ENCODE results near the gene CD81.

Gene CD81

GRCh38 chr11:2393941-2394817 is 17.1 kb downstream of the CD81 start:
- H3K36me3 Mint-ChIP-seq: peaks cover 7 to 27% of the 10 kb centered on the region in 2 donors
- peak overlapping the region; percentile 89 for H3K27ac Mint-ChIP-seq
- no peaks in the 10 kb centered on the region for H3K27me3 Mint-ChIP-seq
- H3K9me3 Mint-ChIP-seq: no peaks in the 10 kb centered on the region
- DNase-seq (no peak), ATAC-seq (replicated peaks) (peak; percentile 55 to 56)
- H3K4me1 Mint-ChIP-seq: peaks cover 50 to 76% of the 10 kb centered on the region in 2 donors
- peak overlapping the region; percentile 41 to 44 for H3K4me3 Mint-ChIP-seq

- peak overlapping the region; percentile 89 for H3K27ac Mint-ChIP-seq
- ATAC-seq (replicated peaks) (no peak), DNase-seq (no peak)
- H3K9me3 Mint-ChIP-seq: no peaks in the 10 kb centered on the region
- H3K36me3 Mint-ChIP-seq: peaks cover 7 to 27% of the 10 kb centered on the region in 2 donors
- H3K4me1 Mint-ChIP-seq: peaks cover 45 to 76% of the 10 kb centered on the region in 2 donors
- peak overlapping the region; percentile 39 to 41 for H3K4me3 Mint-ChIP-seq
- H3K27me3 Mint-ChIP-seq: no peaks in the 10 kb centered on the region
Measured at GRCh38 chr11:2394818-2395105, 17.7 kb downstream of the CD81 start.

- H3K4me3 Mint-ChIP-seq: no peak overlapping the region
- H3K27ac Mint-ChIP-seq: peak overlapping the region; percentile 89
- ATAC-seq (replicated peaks) (no peak), DNase-seq (no peak)
- H3K4me1 Mint-ChIP-seq: peaks cover 40 to 76% of the 10 kb centered on the region in 2 donors
- no peaks in the 10 kb centered on the region for H3K27me3 Mint-ChIP-seq
- peaks cover 7 to 26% of the 10 kb centered on the region in 2 donors for H3K36me3 Mint-ChIP-seq
- no peaks in the 10 kb centered on the region for H3K9me3 Mint-ChIP-seq
Measured at GRCh38 chr11:2395211-2395730, 18.2 kb downstream of the CD81 start.

- H3K36me3 Mint-ChIP-seq: peaks cover 9 to 20% of the 10 kb centered on the region in 2 donors
- peaks cover 36 to 76% of the 10 kb centered on the region in 2 donors for H3K4me1 Mint-ChIP-seq
- H3K27me3 Mint-ChIP-seq: no peaks in the 10 kb centered on the region
- H3K9me3 Mint-ChIP-seq: no peaks in the 10 kb centered on the region
- no peak overlapping the region for H3K27ac Mint-ChIP-seq
- H3K4me3 Mint-ChIP-seq: no peak overlapping the region
- ATAC-seq (replicated peaks) (no peak), DNase-seq (no peak)
Measured at GRCh38 chr11:2395856-2396255, 18.7 kb downstream of the CD81 start.

- Mint-ChIP-seq H3K4me1 (peaks cover 36 to 74% of the 10 kb centered on the region in 2 donors), H3K4me3 (no peak overlapping the region), H3K27ac (peak overlapping the region; percentile 25), H3K9me3 (no peaks in the 10 kb centered on the region), H3K27me3 (no peaks in the 10 kb centered on the region), H3K36me3 (peaks cover 9 to 19% of the 10 kb centered on the region in 2 donors)
- ATAC-seq (replicated peaks): no peak
- DNase-seq: no peak
Measured at GRCh38 chr11:2396471-2396870, 19.4 kb downstream of the CD81 start.

- peaks cover 33 to 74% of the 10 kb centered on the region in 2 donors for H3K4me1 Mint-ChIP-seq
- no peak overlapping the region for H3K4me3 Mint-ChIP-seq
- no peak for ATAC-seq (replicated peaks)
- peak overlapping the region; percentile 72 for H3K27ac Mint-ChIP-seq
- no peak for DNase-seq
- no peaks in the 10 kb centered on the region for H3K9me3 Mint-ChIP-seq
- no peaks in the 10 kb centered on the region for H3K27me3 Mint-ChIP-seq
- H3K36me3 Mint-ChIP-seq: peaks cover 9 to 19% of the 10 kb centered on the region in 2 donors
Measured at GRCh38 chr11:2397005-2397404, 19.9 kb downstream of the CD81 start.

- Mint-ChIP-seq H3K36me3 (peaks cover 12 to 31% of the 10 kb centered on the region in 2 donors), H3K4me1 (peaks cover 28 to 67% of the 10 kb centered on the region in 2 donors), H3K27me3 (no peaks in the 10 kb centered on the region), H3K27ac (peak overlapping the region; percentile 98), H3K4me3 (peak overlapping the region; percentile 96), H3K9me3 (no peaks in the 10 kb centered on the region)
- DNase-seq (no peak), ATAC-seq (replicated peaks) (no peak)
Measured at GRCh38 chr11:2398664-2399355, 21.7 kb downstream of the CD81 start.

- no peaks in the 10 kb centered on the region for H3K27me3 Mint-ChIP-seq
- peak overlapping the region; percentile 96 for H3K4me3 Mint-ChIP-seq
- DNase-seq (no peak), ATAC-seq (replicated peaks) (no peak)
- H3K36me3 Mint-ChIP-seq: peaks cover 17 to 33% of the 10 kb centered on the region in 2 donors
- no peaks in the 10 kb centered on the region for H3K9me3 Mint-ChIP-seq
- peak overlapping the region; percentile 98 for H3K27ac Mint-ChIP-seq
- H3K4me1 Mint-ChIP-seq: peaks cover 23 to 59% of the 10 kb centered on the region in 2 donors
Measured at GRCh38 chr11:2399488-2400068, 22.5 kb downstream of the CD81 start.

- H3K27me3 Mint-ChIP-seq: no peaks in the 10 kb centered on the region
- H3K4me3 Mint-ChIP-seq: peak within 1 kb of the TSS; percentile 96
- no peaks in the 10 kb centered on the region for H3K9me3 Mint-ChIP-seq
- peaks cover 19 to 54% of the 10 kb centered on the region in 2 donors for H3K4me1 Mint-ChIP-seq
- peak; percentile 89 for ATAC-seq (replicated peaks)
- DNase-seq: peak; percentile 100
- peaks cover 17 to 32% of the 10 kb centered on the region in 2 donors for H3K36me3 Mint-ChIP-seq
- peak within 1 kb of the TSS; percentile 98 for H3K27ac Mint-ChIP-seq
Measured at GRCh38 chr11:2400069-2400761, 23.1 kb downstream of the CD81 start, which contains the start of gene TSSC4. Gene TSSC4 (plus strand): TSS chr11:2400750. CDS start chr11:2402634, 1,884 bp downstream.

GRCh38 chr11:2400762-2401435 is 23.8 kb downstream of the CD81 start:
- H3K9me3 Mint-ChIP-seq: no peaks in the 10 kb centered on the region
- peak overlapping the region; percentile 98 for H3K27ac Mint-ChIP-seq
- ATAC-seq (replicated peaks) (no peak), DNase-seq (no peak)
- no peaks in the 10 kb centered on the region for H3K27me3 Mint-ChIP-seq
- H3K4me3 Mint-ChIP-seq: peak overlapping the region; percentile 96
- H3K4me1 Mint-ChIP-seq: peaks cover 22 to 54% of the 10 kb centered on the region in 2 donors
- H3K36me3 Mint-ChIP-seq: peaks cover 21 to 35% of the 10 kb centered on the region in 2 donors

GRCh38 chr11:2401436-2401984 is 24.4 kb downstream of the CD81 start:
- Mint-ChIP-seq H3K27ac (peak overlapping the region; percentile 98), H3K4me3 (peak overlapping the region; percentile 96), H3K9me3 (no peaks in the 10 kb centered on the region), H3K4me1 (peaks cover 22 to 54% of the 10 kb centered on the region in 2 donors), H3K27me3 (no peaks in the 10 kb centered on the region), H3K36me3 (peaks cover 21 to 35% of the 10 kb centered on the region in 2 donors)
- DNase-seq: no peak
- no peak for ATAC-seq (replicated peaks)

GRCh38 chr11:2402106-2402505 is 25.0 kb downstream of the CD81 start:
- Mint-ChIP-seq H3K4me1 (peaks cover 22 to 50% of the 10 kb centered on the region in 2 donors), H3K9me3 (no peaks in the 10 kb centered on the region), H3K27me3 (no peaks in the 10 kb centered on the region), H3K4me3 (peak overlapping the region; percentile 96), H3K27ac (peak overlapping the region; percentile 37), H3K36me3 (peaks cover 15 to 30% of the 10 kb centered on the region in 2 donors)
- no peak for ATAC-seq (replicated peaks)
- DNase-seq: no peak

Measured in stimulated activated naive B cell treated with anti-CD40 and anti-IgM and Interleukin-4, amounts not matched to agents 10 μg/mL and 1 μg/mL and 100 μg/mL, for 72 hours (primary cell).